Measurements from ENCODE around the gene MTMR4.

GRCh38 chr17:58532555-58532951 is 18.1 kb upstream of the MTMR4 start:
- TF ChIP-seq CTCF (IDR thresholded peaks at IDR 0.05; ENCODE audit: poor library complexity, severe bottlenecking) (no peak), POLR2AphosphoS5 (IDR thresholded peaks at IDR 0.05) (no peak), EP300 (conservative IDR thresholded peaks at IDR 0.05; ENCODE audit: poor library complexity, severe bottlenecking) (no peak), REST (IDR thresholded peaks at IDR 0.05; ENCODE audit: borderline replicate concordance) (no peak), EZH2 (IDR thresholded peaks at IDR 0.05; ENCODE audit: borderline replicate concordance, insufficient read depth, low read length, poor library complexity, severe bottlenecking) (no peak)

Measured in neural cell (in vitro differentiated cells).